Measurements from ENCODE around the gene ADGRA1.

- TF ChIP-seq ELF4 (IDR thresholded peaks at IDR 0.05) (no peak), L3MBTL2 (conservative IDR thresholded peaks at IDR 0.05) (no peak), NFRKB (IDR thresholded peaks at IDR 0.05) (no peak), TARDBP (IDR thresholded peaks at IDR 0.05) (no peak), PKNOX1 (IDR thresholded peaks at IDR 0.05) (no peak), FOXM1 (IDR thresholded peaks at IDR 0.05; ENCODE audit: borderline replicate concordance) (no peak), SUZ12 (IDR thresholded peaks at IDR 0.05) (no peak), ZNF384 (IDR thresholded peaks at IDR 0.05) (no peak), SP1 (IDR thresholded peaks at IDR 0.05) (no peak), BHLHE40 (IDR thresholded peaks at IDR 0.05; ENCODE audit: borderline replicate concordance) (no peak), FOXA1 (IDR thresholded peaks at IDR 0.05) (no peak), FOXK2 (IDR thresholded peaks at IDR 0.05) (no peak)
Observed at GRCh38 chr10:133086247-133086646, 1.5 kb upstream of the ADGRA1 start.

Measured in HEK293T (cell line).